ENCODE results near the gene TECR.
A peak's percentile ranks its signal among the peaks of the same experiment; 100 is the strongest.
"Not testable (repeated sequence)": the region's sequence is repeated elsewhere in the genome, so short reads cannot be mapped to it uniquely, and the experiment has no call there.

TECR gene

GRCh38 chr19:14540741-14541525 lies 11.5 kb downstream of the TECR start:
- no peak for DNase-seq

- not testable (repeated sequence) for DNase-seq
These were observed 12.6 kb downstream of the TECR start for GRCh38 chr19:14541979-14542378.

- peak; percentile 26 for DNase-seq
These were observed 13.4 kb downstream of the TECR start for GRCh38 chr19:14542711-14543328.

GRCh38 chr19:14544047-14544446 lies 14.7 kb downstream of the TECR start:
- no peak for DNase-seq

- DNase-seq, result no peak
These were observed 15.8 kb downstream of the TECR start for GRCh38 chr19:14544977-14545715.

GRCh38 chr19:14545716-14546082 lies 16.3 kb downstream of the TECR start:
- DNase-seq, result no peak

- DNase-seq, result no peak
These were observed 20.9 kb downstream of the TECR start for GRCh38 chr19:14550201-14550754.

GRCh38 chr19:14551134-14552005 lies 22.0 kb downstream of the TECR start:
- DNase-seq, result peak; percentile 30

- not testable (repeated sequence) for DNase-seq
These were observed 22.6 kb downstream of the TECR start for GRCh38 chr19:14552006-14552360.

- no peak for DNase-seq
These were observed 23.9 kb downstream of the TECR start for GRCh38 chr19:14553042-14553938.

- DNase-seq, result no peak
These were observed 24.5 kb downstream of the TECR start for GRCh38 chr19:14553939-14554243.

GRCh38 chr19:14554382-14554812 lies 25.0 kb downstream of the TECR start:
- DNase-seq, result no peak

GRCh38 chr19:14555918-14556661 lies 26.7 kb downstream of the TECR start:
- DNase-seq, result no peak

GRCh38 chr19:14556662-14557188 lies 27.3 kb downstream of the TECR start:
- peak; percentile 51 for DNase-seq

- DNase-seq, result no peak
These were observed 29.1 kb downstream of the TECR start for GRCh38 chr19:14558370-14559066.

- DNase-seq, result no peak
These were observed 30.8 kb downstream of the TECR start for GRCh38 chr19:14559916-14560775.

GRCh38 chr19:14560776-14561108 lies 31.3 kb downstream of the TECR start:
- no peak for DNase-seq

GRCh38 chr19:14561249-14561648 lies 31.9 kb downstream of the TECR start:
- DNase-seq, result no peak

GRCh38 chr19:14561847-14562351 lies 32.5 kb downstream of the TECR start:
- no peak for DNase-seq
